MCF 10A (cell line): ENCODE results near the gene RPRML. TPM values are rescaled to one million over a fixed set of nuclear protein-coding genes. Genes with fewer than 3 reads are reported as not detected.
"Not testable (repeated sequence)": the region's sequence is repeated elsewhere in the genome, so short reads cannot be mapped to it uniquely, and the experiment has no call there.

Source experiments
- Bru-seq: library from RNA; stranded (reverse); fragments of 400-500 nt; gene quantifications from one replicate; lab custom pipeline; 2021; lab: Mats Ljungman, UMichigan
- BruChase-seq, 2 experiments: library from RNA; stranded (reverse); fragments of 400-500 nt; gene quantifications; one replicate each; lab custom pipeline; 2021; lab: Mats Ljungman, UMichigan
- BruUV-seq: library from RNA; stranded (reverse); fragments of 400-500 nt; replicated peaks from 2 replicates; lab custom pipeline; 2021; lab: Mats Ljungman, UMichigan
- CTCF ChIA-PET: fragments of 300-600 bp; sonication (Branson Sonifier 250); formaldehyde crosslinking; extraction: SDS; loops from one replicate; lab custom pipeline; 2021; ENCODE audit warnings: antibody characterized with exemption, inconsistent platforms; lab: Yijun Ruan, JAX
- POLR2A ChIA-PET: fragments of 300-600, 350-650 bp; sonication (Branson Sonifier 250); formaldehyde crosslinking; extraction: SDS; loops from one replicate; lab custom pipeline; 2020; ENCODE audit warnings: antibody characterized with exemption, inconsistent platforms; lab: Yijun Ruan, JAX
- DNase-seq: peaks from one replicate; pipeline ENCODE4 v3.0.0-alpha.2; 2018; ENCODE audit not compliant: unreplicated experiment
- H3K27ac Mint-ChIP-seq: one replicate; pipeline ENCODE4 v1.8.0; 2022; ENCODE audit warnings: mild to moderate bottlenecking, low read depth, mixed read lengths; ENCODE audit not compliant: unreplicated experiment
- H3K27me3 Mint-ChIP-seq: one replicate; pipeline ENCODE4 v1.8.0; 2022; ENCODE audit warnings: mixed read lengths; ENCODE audit not compliant: insufficient read depth, unreplicated experiment
- H3K36me3 Mint-ChIP-seq: one replicate; pipeline ENCODE4 v1.8.0; 2022; ENCODE audit warnings: mild to moderate bottlenecking, moderate library complexity, mixed read lengths; ENCODE audit not compliant: insufficient read depth, unreplicated experiment
- H3K4me1 Mint-ChIP-seq: one replicate; pipeline ENCODE4 v1.8.0; 2022; ENCODE audit warnings: mixed read lengths; ENCODE audit not compliant: insufficient read depth, unreplicated experiment
- H3K4me3 Mint-ChIP-seq: one replicate; pipeline ENCODE4 v1.8.0; 2022; ENCODE audit warnings: mild to moderate bottlenecking, moderate library complexity, mixed read lengths; ENCODE audit not compliant: unreplicated experiment
- H3K9me3 Mint-ChIP-seq: one replicate; pipeline ENCODE4 v1.8.0; 2022; ENCODE audit warnings: mixed read lengths; ENCODE audit not compliant: unreplicated experiment
- intact Hi-C: fragments of 100-400 bp; cut with micrococcal nuclease; formaldehyde crosslinking; loops from 2 replicates; pipeline ENCODE4 v1.14.1; 2022
- long read RNA-seq: library from polyadenylated mRNA; stranded (forward); transcript quantifications from one replicate; pipeline ENCODE4 v2.0.0, GENCODE V29; 2022
- total RNA-seq: library from RNA; stranded (reverse); gene quantifications from 2 replicates; pipeline ENCODE4 v1.2.3, GENCODE V29; 2022
- TF ChIP-seq, protein P1 (sequence below): fragments of 200-600 bp; IDR thresholded peaks from one replicate; pipeline ENCODE4 v1.8.0; 2022; ENCODE audit warnings: antibody characterized with exemption, mild to moderate bottlenecking; ENCODE audit not compliant: unreplicated experiment

RPRML gene
- total RNA-seq (not detected in 2 replicates), Bru-seq, nascent RNA (not detected), BruChase-seq, experiment 1, labeled RNA remaining after a 6-hour chase (not detected), BruChase-seq, experiment 2, labeled RNA remaining after a 2-hour chase (not detected)
- long read RNA-seq, result 0 reads

- H3K4me3 Mint-ChIP-seq, result peak within 1 kb of the TSS; percentile 54
- DNase-seq, result no peak
- H3K27ac Mint-ChIP-seq, result no peak within 1 kb of the TSS
- ChIA-PET POLR2A (no interaction called here), CTCF (interaction anchor here (0.8 kb wide), 1 partner anchor 9 kb away, joined by 3 read pairs; no protein-coding TSS in a partner anchor)
- H3K9me3 Mint-ChIP-seq, result no peaks in the 10 kb centered on the region
- intact Hi-C loops, result no loop called here
- H3K27me3 Mint-ChIP-seq, result peaks cover 69% of the 10 kb centered on the region
- no TSS peak for BruUV-seq
- TF ChIP-seq, protein P1, sequence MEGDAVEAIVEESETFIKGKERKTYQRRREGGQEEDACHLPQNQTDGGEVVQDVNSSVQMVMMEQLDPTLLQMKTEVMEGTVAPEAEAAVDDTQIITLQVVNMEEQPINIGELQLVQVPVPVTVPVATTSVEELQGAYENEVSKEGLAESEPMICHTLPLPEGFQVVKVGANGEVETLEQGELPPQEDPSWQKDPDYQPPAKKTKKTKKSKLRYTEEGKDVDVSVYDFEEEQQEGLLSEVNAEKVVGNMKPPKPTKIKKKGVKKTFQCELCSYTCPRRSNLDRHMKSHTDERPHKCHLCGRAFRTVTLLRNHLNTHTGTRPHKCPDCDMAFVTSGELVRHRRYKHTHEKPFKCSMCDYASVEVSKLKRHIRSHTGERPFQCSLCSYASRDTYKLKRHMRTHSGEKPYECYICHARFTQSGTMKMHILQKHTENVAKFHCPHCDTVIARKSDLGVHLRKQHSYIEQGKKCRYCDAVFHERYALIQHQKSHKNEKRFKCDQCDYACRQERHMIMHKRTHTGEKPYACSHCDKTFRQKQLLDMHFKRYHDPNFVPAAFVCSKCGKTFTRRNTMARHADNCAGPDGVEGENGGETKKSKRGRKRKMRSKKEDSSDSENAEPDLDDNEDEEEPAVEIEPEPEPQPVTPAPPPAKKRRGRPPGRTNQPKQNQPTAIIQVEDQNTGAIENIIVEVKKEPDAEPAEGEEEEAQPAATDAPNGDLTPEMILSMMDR, result no peak
- no peaks in the 10 kb centered on the region for H3K36me3 Mint-ChIP-seq
- no peaks in the 10 kb centered on the region for H3K4me1 Mint-ChIP-seq
These were observed at the start of gene RPRML for GRCh38 chr17:46979147-46979863. TSS of gene RPRML (minus strand) at chr17:46979253. CDS start at chr17:46979007, 246 bp downstream.

- H3K27ac Mint-ChIP-seq, H3K4me3 Mint-ChIP-seq, H3K4me1 Mint-ChIP-seq, DNase-seq, H3K9me3 Mint-ChIP-seq, intact Hi-C loops, POLR2A ChIA-PET, H3K36me3 Mint-ChIP-seq, H3K27me3 Mint-ChIP-seq, CTCF ChIA-PET, BruUV-seq: not testable (repeated sequence)
These were observed 37.9 kb upstream of the RPRML start for GRCh38 chr17:47016966-47017365.

- intact Hi-C loops, result no loop called here
- Mint-ChIP-seq H3K4me1 (no peaks in the 10 kb centered on the region), H3K27me3 (no peaks in the 10 kb centered on the region), H3K27ac (no peak overlapping the region), H3K9me3 (no peaks in the 10 kb centered on the region), H3K4me3 (no peak overlapping the region), H3K36me3 (no peaks in the 10 kb centered on the region)
- TF ChIP-seq, protein P1, result no peak
- ChIA-PET POLR2A (no interaction called here), CTCF (interaction anchor here (0.6 kb wide), 1 partner anchor 1100 kb away, joined by 4 read pairs; no protein-coding TSS in a partner anchor)
- no TSS peak for BruUV-seq
- no peak for DNase-seq
These were observed 34.3 kb upstream of the RPRML start for GRCh38 chr17:47013341-47013740.

- ChIA-PET CTCF (no interaction called here), POLR2A (no interaction called here)
- BruUV-seq, result no TSS peak
- H3K27me3 Mint-ChIP-seq, result no peaks in the 10 kb centered on the region
- H3K9me3 Mint-ChIP-seq, result no peaks in the 10 kb centered on the region
- H3K36me3 Mint-ChIP-seq, result no peaks in the 10 kb centered on the region
- no peak overlapping the region for H3K27ac Mint-ChIP-seq
- no peak overlapping the region for H3K4me3 Mint-ChIP-seq
- no peaks in the 10 kb centered on the region for H3K4me1 Mint-ChIP-seq
- TF ChIP-seq, protein P1, result no peak
- DNase-seq, result no peak
- intact Hi-C loops, result no loop called here
These were observed 33.4 kb upstream of the RPRML start for GRCh38 chr17:47012457-47012856.
